ENCODE measurements around the gene CPA5.
A peak's percentile ranks its signal among the peaks of the same experiment; 100 is the strongest.

CPA5 gene

GRCh38 chr7:130365511-130366441 is 21.2 kb downstream of the CPA5 start:
- Histone ChIP-seq H3K9me3 (ENCODE audit: insufficient read depth, low read length) (0 out of 2 replicates have a peak, but pooled peaks cover 1% of the 10 kb centered on the region), H3K36me3 (ENCODE audit: insufficient read depth, insufficient read length, low read length) (no peaks in the 10 kb centered on the region), H3K4me3 (ENCODE audit: insufficient read length, low read depth) (no peak overlapping the region)

GRCh38 chr7:130366564-130366963 is 21.9 kb downstream of the CPA5 start:
- H3K4me3 ChIP-seq (ENCODE audit: insufficient read length, low read depth): no peak overlapping the region
- peaks cover 7% of the 10 kb centered on the region for H3K4me1 ChIP-seq (ENCODE audit: insufficient read depth, insufficient read length)
- no peak overlapping the region for H3K9ac ChIP-seq (ENCODE audit: insufficient read length, low read depth)
- no peaks in the 10 kb centered on the region for H3K9me3 ChIP-seq (ENCODE audit: insufficient read depth, low read length)
- no peaks in the 10 kb centered on the region for H3K27me3 ChIP-seq (ENCODE audit: insufficient read depth, insufficient read length)
- TF ChIP-seq SUZ12 (IDR thresholded peaks at IDR 0.05; ENCODE audit: extremely low read depth, insufficient read depth, insufficient read length) (no peak), YY1 (IDR thresholded peaks at IDR 0.05; ENCODE audit: insufficient read depth, insufficient read length) (no peak), ZNF274 (IDR thresholded peaks at IDR 0.05; ENCODE audit: low read depth, low read length) (no peak)
- no peak for DNase-seq (ENCODE audit: low read depth, low spot score)
- H3K36me3 ChIP-seq (ENCODE audit: insufficient read depth, insufficient read length, low read length): no peaks in the 10 kb centered on the region

More at GRCh38 chr7:130365511-130366441, 21.2 kb downstream of the CPA5 start:
- H3K9ac ChIP-seq (ENCODE audit: insufficient read length, low read depth): no peak overlapping the region
- TF ChIP-seq YY1 (IDR thresholded peaks at IDR 0.05; ENCODE audit: insufficient read depth, insufficient read length) (no peak), SUZ12 (IDR thresholded peaks at IDR 0.05; ENCODE audit: extremely low read depth, insufficient read depth, insufficient read length) (no peak), ZNF274 (IDR thresholded peaks at IDR 0.05; ENCODE audit: low read depth, low read length) (no peak)
- H3K27me3 ChIP-seq (ENCODE audit: insufficient read depth, insufficient read length): no peaks in the 10 kb centered on the region
- DNase-seq (ENCODE audit: low read depth, low spot score): peak; percentile 56
- H3K4me1 ChIP-seq (ENCODE audit: insufficient read depth, insufficient read length): peaks cover 7% of the 10 kb centered on the region

- Histone ChIP-seq H3K36me3 (ENCODE audit: insufficient read depth, insufficient read length, low read length) (no peaks in the 10 kb centered on the region), H3K4me3 (ENCODE audit: insufficient read length, low read depth) (no peak overlapping the region), H3K4me1 (ENCODE audit: insufficient read depth, insufficient read length) (peaks cover 7% of the 10 kb centered on the region), H3K9me3 (ENCODE audit: insufficient read depth, low read length) (0 out of 2 replicates have a peak, but pooled peaks cover 4% of the 10 kb centered on the region), H3K9ac (ENCODE audit: insufficient read length, low read depth) (no peak overlapping the region), H3K27me3 (ENCODE audit: insufficient read depth, insufficient read length) (no peaks in the 10 kb centered on the region)
- DNase-seq (ENCODE audit: low read depth, low spot score): no peak
- no peak for TF ChIP-seq SUZ12 (IDR thresholded peaks at IDR 0.05; ENCODE audit: extremely low read depth, insufficient read depth, insufficient read length)
- TF ChIP-seq ZNF274 (IDR thresholded peaks at IDR 0.05; ENCODE audit: low read depth, low read length): no peak
- TF ChIP-seq YY1 (IDR thresholded peaks at IDR 0.05; ENCODE audit: insufficient read depth, insufficient read length): no peak
Observed at GRCh38 chr7:130367088-130367755, 22.6 kb downstream of the CPA5 start.

GRCh38 chr7:130367836-130368746 is 23.5 kb downstream of the CPA5 start:
- DNase-seq (ENCODE audit: low read depth, low spot score): no peak
- H3K9me3 ChIP-seq (ENCODE audit: insufficient read depth, low read length): 0 out of 2 replicates have a peak, but pooled peaks cover 4% of the 10 kb centered on the region
- no peak overlapping the region for H3K4me3 ChIP-seq (ENCODE audit: insufficient read length, low read depth)
- no peaks in the 10 kb centered on the region for H3K27me3 ChIP-seq (ENCODE audit: insufficient read depth, insufficient read length)
- no peaks in the 10 kb centered on the region for H3K36me3 ChIP-seq (ENCODE audit: insufficient read depth, insufficient read length, low read length)
- H3K9ac ChIP-seq (ENCODE audit: insufficient read length, low read depth): no peak overlapping the region
- TF ChIP-seq SUZ12 (IDR thresholded peaks at IDR 0.05; ENCODE audit: extremely low read depth, insufficient read depth, insufficient read length) (no peak), ZNF274 (IDR thresholded peaks at IDR 0.05; ENCODE audit: low read depth, low read length) (no peak), YY1 (IDR thresholded peaks at IDR 0.05; ENCODE audit: insufficient read depth, insufficient read length) (no peak)
- H3K4me1 ChIP-seq (ENCODE audit: insufficient read depth, insufficient read length): peaks cover 7% of the 10 kb centered on the region

GRCh38 chr7:130369110-130369711 is 24.6 kb downstream of the CPA5 start:
- Histone ChIP-seq H3K4me1 (ENCODE audit: insufficient read depth, insufficient read length) (peaks cover 9% of the 10 kb centered on the region), H3K4me3 (ENCODE audit: insufficient read length, low read depth) (no peak overlapping the region)

GRCh38 chr7:130369831-130370550 is 25.4 kb downstream of the CPA5 start:
- H3K4me3 ChIP-seq (ENCODE audit: insufficient read length, low read depth): no peak overlapping the region
- no peaks in the 10 kb centered on the region for H3K36me3 ChIP-seq (ENCODE audit: insufficient read depth, insufficient read length, low read length)
- no peak overlapping the region for H3K9ac ChIP-seq (ENCODE audit: insufficient read length, low read depth)
- TF ChIP-seq ZNF274 (IDR thresholded peaks at IDR 0.05; ENCODE audit: low read depth, low read length) (no peak), SUZ12 (IDR thresholded peaks at IDR 0.05; ENCODE audit: extremely low read depth, insufficient read depth, insufficient read length) (no peak), YY1 (IDR thresholded peaks at IDR 0.05; ENCODE audit: insufficient read depth, insufficient read length) (no peak)
- H3K27me3 ChIP-seq (ENCODE audit: insufficient read depth, insufficient read length): no peaks in the 10 kb centered on the region
- no peak for DNase-seq (ENCODE audit: low read depth, low spot score)
- 0 out of 2 replicates have a peak, but pooled peaks cover 4% of the 10 kb centered on the region for H3K9me3 ChIP-seq (ENCODE audit: insufficient read depth, low read length)
- H3K4me1 ChIP-seq (ENCODE audit: insufficient read depth, insufficient read length): peaks cover 9% of the 10 kb centered on the region

More at GRCh38 chr7:130369110-130369711, 24.6 kb downstream of the CPA5 start:
- Histone ChIP-seq H3K36me3 (ENCODE audit: insufficient read depth, insufficient read length, low read length) (no peaks in the 10 kb centered on the region), H3K9ac (ENCODE audit: insufficient read length, low read depth) (no peak overlapping the region), H3K9me3 (ENCODE audit: insufficient read depth, low read length) (0 out of 2 replicates have a peak, but pooled peaks cover 4% of the 10 kb centered on the region), H3K27me3 (ENCODE audit: insufficient read depth, insufficient read length) (no peaks in the 10 kb centered on the region)
- DNase-seq (ENCODE audit: low read depth, low spot score): no peak
- TF ChIP-seq ZNF274 (IDR thresholded peaks at IDR 0.05; ENCODE audit: low read depth, low read length) (no peak), YY1 (IDR thresholded peaks at IDR 0.05; ENCODE audit: insufficient read depth, insufficient read length) (no peak), SUZ12 (IDR thresholded peaks at IDR 0.05; ENCODE audit: extremely low read depth, insufficient read depth, insufficient read length) (no peak)

Measured in NT2/D1 (cell line).